ENCODE measurements around the gene TPM1.

Gene TPM1

DNA sequence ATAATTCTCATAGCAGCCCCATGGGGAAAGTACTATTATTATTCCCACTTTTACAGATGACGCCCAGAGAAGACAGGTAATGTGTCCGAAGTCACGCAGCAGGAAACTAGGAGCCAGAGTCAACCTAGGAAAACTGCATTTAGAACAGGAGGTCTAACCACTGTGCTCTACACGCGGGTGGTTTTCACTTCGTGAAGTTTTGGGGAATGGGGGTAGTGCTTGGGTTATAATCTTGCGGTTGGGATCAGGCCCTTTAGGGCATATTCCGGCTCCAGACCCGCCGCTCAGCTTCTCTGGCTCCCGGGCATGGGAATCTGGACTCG lies 5.2 kb downstream of the TPM1 start:
- Histone ChIP-seq H3K79me2 (ENCODE audit: insufficient read depth, low read depth) (no peaks in the 10 kb centered on the region), H3K4me2 (peak overlapping the region; percentile 52; the same call in 1 of the 2 replicates), H3K4me1 (ENCODE audit: low read depth, poor library complexity, severe bottlenecking) (peaks cover 25% of the 10 kb centered on the region), H3K4me3 (IDR thresholded peaks at IDR 0.05; ENCODE audit: insufficient read depth, low read depth, low read length) (no peak overlapping the region), H3K27me3 (ENCODE audit: insufficient read depth, low read depth) (no peaks in the 10 kb centered on the region; the same call in 1 of the 2 replicates), H3K27ac (no peak overlapping the region; the same call in 1 of the 2 replicates), H3K9ac (peak overlapping the region; percentile 12; the same call in 1 of the 2 replicates), H3K36me3 (ENCODE audit: insufficient read depth) (no peaks in the 10 kb centered on the region), H4K20me1 (ENCODE audit: insufficient read depth) (no peaks in the 10 kb centered on the region), H2AFZ (ENCODE audit: low read depth) (peak overlapping the region; percentile 97)
- TF ChIP-seq, protein P1, sequence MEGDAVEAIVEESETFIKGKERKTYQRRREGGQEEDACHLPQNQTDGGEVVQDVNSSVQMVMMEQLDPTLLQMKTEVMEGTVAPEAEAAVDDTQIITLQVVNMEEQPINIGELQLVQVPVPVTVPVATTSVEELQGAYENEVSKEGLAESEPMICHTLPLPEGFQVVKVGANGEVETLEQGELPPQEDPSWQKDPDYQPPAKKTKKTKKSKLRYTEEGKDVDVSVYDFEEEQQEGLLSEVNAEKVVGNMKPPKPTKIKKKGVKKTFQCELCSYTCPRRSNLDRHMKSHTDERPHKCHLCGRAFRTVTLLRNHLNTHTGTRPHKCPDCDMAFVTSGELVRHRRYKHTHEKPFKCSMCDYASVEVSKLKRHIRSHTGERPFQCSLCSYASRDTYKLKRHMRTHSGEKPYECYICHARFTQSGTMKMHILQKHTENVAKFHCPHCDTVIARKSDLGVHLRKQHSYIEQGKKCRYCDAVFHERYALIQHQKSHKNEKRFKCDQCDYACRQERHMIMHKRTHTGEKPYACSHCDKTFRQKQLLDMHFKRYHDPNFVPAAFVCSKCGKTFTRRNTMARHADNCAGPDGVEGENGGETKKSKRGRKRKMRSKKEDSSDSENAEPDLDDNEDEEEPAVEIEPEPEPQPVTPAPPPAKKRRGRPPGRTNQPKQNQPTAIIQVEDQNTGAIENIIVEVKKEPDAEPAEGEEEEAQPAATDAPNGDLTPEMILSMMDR (conservative IDR thresholded peaks at IDR 0.05; ENCODE audit: low read depth, low read length) = no peak

DNA sequence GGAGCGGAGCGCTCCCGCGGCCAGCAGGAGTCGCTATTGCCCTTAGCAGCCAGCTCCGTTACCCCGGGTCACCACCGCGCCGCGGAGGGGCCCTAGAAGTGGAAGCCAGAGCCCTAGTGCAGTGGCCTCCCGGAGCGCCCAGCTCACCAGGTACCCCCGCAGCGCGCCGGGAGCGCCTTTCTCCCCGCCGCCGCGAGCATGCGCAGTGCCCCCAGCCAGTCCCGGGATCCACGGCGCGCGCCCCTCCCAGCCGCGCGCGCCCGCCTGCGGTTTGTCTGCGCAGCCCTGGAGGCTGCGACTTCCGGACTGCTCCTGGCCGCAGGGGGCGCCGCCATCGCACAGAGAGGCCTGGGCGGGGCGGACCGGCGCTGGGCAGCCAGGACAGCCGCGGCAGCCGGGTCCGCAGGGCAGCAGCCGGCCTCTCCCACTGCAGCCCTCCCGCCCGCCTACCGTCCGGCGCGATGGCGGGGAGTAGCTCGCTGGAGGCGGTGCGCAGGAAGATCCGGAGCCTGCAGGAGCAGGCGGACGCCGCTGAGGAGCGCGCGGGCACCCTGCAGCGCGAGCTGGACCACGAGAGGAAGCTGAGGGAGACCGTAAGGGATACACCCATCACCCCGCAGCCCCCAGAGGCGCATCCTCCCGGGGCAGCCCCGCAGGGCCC lies 5.7 kb downstream of the TPM1 start:
- H3K27ac ChIP-seq = no peak overlapping the region; the same call in 1 of the 2 replicates
- H3K4me1 ChIP-seq (ENCODE audit: low read depth, poor library complexity, severe bottlenecking) = peaks cover 25% of the 10 kb centered on the region
- H3K9ac ChIP-seq = peak overlapping the region; percentile 12; the same call in 1 of the 2 replicates
- H3K27me3 ChIP-seq (ENCODE audit: insufficient read depth, low read depth) = no peaks in the 10 kb centered on the region; the same call in 1 of the 2 replicates
- no peaks in the 10 kb centered on the region for H4K20me1 ChIP-seq (ENCODE audit: insufficient read depth)
- TF ChIP-seq, protein P1 (conservative IDR thresholded peaks at IDR 0.05; ENCODE audit: low read depth, low read length) = peak; percentile 85
- H3K4me3 ChIP-seq (IDR thresholded peaks at IDR 0.05; ENCODE audit: insufficient read depth, low read depth, low read length) = no peak overlapping the region
- peak overlapping the region; percentile 52 for H3K4me2 ChIP-seq
- no peaks in the 10 kb centered on the region for H3K36me3 ChIP-seq (ENCODE audit: insufficient read depth)
- H2AFZ ChIP-seq (ENCODE audit: low read depth) = peak overlapping the region; percentile 97
- H3K79me2 ChIP-seq (ENCODE audit: insufficient read depth, low read depth) = no peaks in the 10 kb centered on the region

DNA sequence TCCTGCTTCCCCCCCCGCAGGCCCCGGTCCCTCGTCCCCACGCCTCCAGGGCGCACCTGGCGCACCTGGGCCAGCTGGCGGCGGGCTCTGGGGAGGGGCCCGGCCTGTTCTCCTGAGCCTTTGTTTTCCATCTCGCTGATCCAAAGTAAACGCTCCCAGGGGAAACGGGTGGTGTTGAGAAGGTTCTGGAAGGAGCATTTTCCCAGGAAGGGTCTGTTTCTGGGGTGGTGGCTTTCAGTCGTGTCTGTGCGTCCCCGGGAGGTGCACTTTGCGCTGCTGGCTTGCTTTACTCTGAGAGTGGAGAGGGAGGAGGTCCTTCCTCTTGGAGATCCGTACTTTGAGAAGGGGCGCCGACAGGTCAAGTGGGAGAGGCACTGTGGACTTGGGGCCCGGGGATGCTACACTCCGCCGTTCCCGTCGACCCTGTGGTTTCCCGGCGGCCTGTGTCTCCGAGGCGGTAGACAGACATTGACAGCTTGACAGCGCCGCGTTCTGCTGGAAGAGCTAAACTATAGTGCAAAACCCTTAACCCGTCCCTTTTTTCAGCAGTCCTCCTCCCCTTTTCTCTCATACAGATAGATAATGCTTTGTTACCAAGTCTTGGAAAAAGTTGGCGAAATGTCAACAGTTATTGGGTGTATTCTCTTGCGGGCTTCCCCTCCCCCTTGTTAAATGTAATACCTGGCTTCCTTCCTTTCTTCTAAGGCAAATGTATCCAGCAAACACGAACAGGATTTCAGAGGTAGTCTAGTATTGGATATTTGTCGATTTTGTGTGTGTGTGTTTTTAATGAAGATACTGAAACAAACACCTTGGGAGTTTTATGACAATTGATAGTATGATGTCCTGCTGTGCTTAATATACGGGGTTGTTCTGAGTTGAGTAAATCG lies 6.5 kb downstream of the TPM1 start:
- Histone ChIP-seq H3K27me3 (ENCODE audit: insufficient read depth, low read depth) (no peaks in the 10 kb centered on the region; the same call in 1 of the 2 replicates), H4K20me1 (ENCODE audit: insufficient read depth) (no peaks in the 10 kb centered on the region), H3K4me2 (peak overlapping the region; percentile 52), H3K4me3 (IDR thresholded peaks at IDR 0.05; ENCODE audit: insufficient read depth, low read depth, low read length) (no peak overlapping the region), H3K9ac (peak overlapping the region; percentile 12; the same call in 1 of the 2 replicates), H3K79me2 (ENCODE audit: insufficient read depth, low read depth) (no peaks in the 10 kb centered on the region), H2AFZ (ENCODE audit: low read depth) (peak overlapping the region; percentile 97), H3K36me3 (ENCODE audit: insufficient read depth) (no peaks in the 10 kb centered on the region), H3K27ac (no peak overlapping the region), H3K4me1 (ENCODE audit: low read depth, poor library complexity, severe bottlenecking) (peaks cover 25% of the 10 kb centered on the region)
- TF ChIP-seq, protein P1 (conservative IDR thresholded peaks at IDR 0.05; ENCODE audit: low read depth, low read length) = no peak

DNA sequence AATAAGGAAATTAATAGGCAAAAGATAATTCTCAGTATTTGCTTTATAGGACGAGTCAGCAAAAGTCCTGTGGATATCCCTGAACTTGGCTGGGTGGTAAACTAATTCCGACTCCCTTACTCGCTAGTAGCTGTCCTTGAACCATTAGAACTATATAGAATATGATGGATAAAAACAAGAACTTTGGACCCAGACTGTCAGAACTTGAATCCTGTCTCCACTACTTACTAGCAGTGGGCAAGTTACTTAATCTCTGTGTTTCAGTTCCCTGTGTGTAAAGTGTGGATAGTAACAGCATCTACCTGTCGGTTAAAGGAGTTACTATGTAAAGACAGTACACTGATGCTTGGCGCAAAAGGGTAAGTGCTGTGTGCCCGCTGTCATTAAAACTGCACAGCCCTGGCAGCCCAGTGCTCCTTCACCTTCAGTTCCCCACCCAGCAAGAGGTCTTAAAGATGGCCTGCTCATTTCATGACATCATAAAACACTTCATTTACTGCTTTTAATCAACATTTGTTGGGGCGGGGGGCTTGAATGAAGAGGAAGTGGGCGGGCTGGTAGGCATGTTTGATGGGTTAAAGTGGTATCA lies 7.3 kb downstream of the TPM1 start:
- Histone ChIP-seq H2AFZ (ENCODE audit: low read depth) (no peak overlapping the region), H3K27me3 (ENCODE audit: insufficient read depth, low read depth) (no peaks in the 10 kb centered on the region; the same call in 1 of the 2 replicates), H3K4me2 (peak overlapping the region; percentile 52), H4K20me1 (ENCODE audit: insufficient read depth) (no peaks in the 10 kb centered on the region), H3K79me2 (ENCODE audit: insufficient read depth, low read depth) (no peaks in the 10 kb centered on the region), H3K27ac (no peak overlapping the region), H3K4me1 (ENCODE audit: low read depth, poor library complexity, severe bottlenecking) (peaks cover 25% of the 10 kb centered on the region), H3K4me3 (IDR thresholded peaks at IDR 0.05; ENCODE audit: insufficient read depth, low read depth, low read length) (no peak overlapping the region), H3K9ac (no peak overlapping the region), H3K36me3 (ENCODE audit: insufficient read depth) (no peaks in the 10 kb centered on the region)
- TF ChIP-seq, protein P1 (conservative IDR thresholded peaks at IDR 0.05; ENCODE audit: low read depth, low read length) = no peak

All from KMS-11 (cell line).